GM23338 (cell line): ENCODE results near the gene AIG1. TPM values are rescaled to one million over a fixed set of nuclear protein-coding genes. Genes with fewer than 3 reads are reported as not detected.

Experiments
- ATAC-seq: fragments of 200-7000 bp; cut with Tn5 transposase; 3 replicates; pipeline ENCODE4 v1.9.1; 2020
- DNase-seq: peaks from one replicate; pipeline ENCODE4 v3.0.0-alpha.2; 2015; ENCODE audit warnings: low spot score
- H2AFZ ChIP-seq: fragments of 200-600 bp; sonication (generic); 2 replicates; pipeline ENCODE4 v1.8.0; 2016; ENCODE audit warnings: antibody characterized with exemption, mild to moderate bottlenecking, moderate library complexity
- H3F3A ChIP-seq: fragments of 200-600 bp; sonication (generic); replicated peaks from 2 replicates; pipeline ENCODE4 v1.8.0; 2017; ENCODE audit warnings: antibody characterized with exemption, mixed run types, low read depth
- H3K27ac ChIP-seq: fragments of 200-600 bp; sonication (generic); 2 replicates; pipeline ENCODE4 v1.6.1; 2016; ENCODE audit warnings: low read depth
- H3K27me3 ChIP-seq: fragments of 200-600 bp; sonication (generic); 2 replicates; pipeline ENCODE4 v1.8.0; 2016; ENCODE audit warnings: mild to moderate bottlenecking, mixed run types, moderate library complexity; ENCODE audit not compliant: insufficient read depth
- H3K36me3 ChIP-seq: fragments of 200-600 bp; sonication (generic); 2 replicates; pipeline ENCODE4 v1.8.0; 2016; ENCODE audit warnings: mild to moderate bottlenecking; ENCODE audit not compliant: insufficient read depth
- H3K4me1 ChIP-seq: fragments of 200-600 bp; sonication (generic); 2 replicates; pipeline ENCODE4 v1.8.0; 2016; ENCODE audit warnings: mild to moderate bottlenecking, moderate library complexity; ENCODE audit not compliant: insufficient read depth
- H3K4me2 ChIP-seq: fragments of 200-600 bp; sonication (generic); 2 replicates; pipeline ENCODE4 v1.7.1; 2017; ENCODE audit warnings: mixed run types
- H3K4me3 ChIP-seq: fragments of 200-600 bp; sonication (generic); 2 replicates; pipeline ENCODE4 v1.6.1; 2016; ENCODE audit warnings: mixed run types
- H3K79me2 ChIP-seq: fragments of 200-600 bp; sonication (generic); replicated peaks from 2 replicates; pipeline ENCODE4 v1.8.0; 2017; ENCODE audit warnings: mild to moderate bottlenecking; ENCODE audit not compliant: insufficient read depth
- H3K9me2 ChIP-seq: fragments of 200-600 bp; sonication (generic); 2 replicates; pipeline ENCODE4 v1.8.0; 2017; ENCODE audit not compliant: insufficient read depth
- H4K20me1 ChIP-seq: fragments of 200-600 bp; sonication (generic); replicated peaks from 2 replicates; pipeline ENCODE4 v1.8.0; 2017; ENCODE audit warnings: mild to moderate bottlenecking; ENCODE audit not compliant: insufficient read depth
- H3K27ac Mint-ChIP-seq: 2 replicates; pipeline ENCODE4 v1.8.0; 2020; ENCODE audit warnings: inconsistent platforms, mild to moderate bottlenecking, moderate library complexity, mixed read lengths
- H3K27me3 Mint-ChIP-seq: 3 replicates; pipeline ENCODE4 v1.8.0; 2022; ENCODE audit warnings: low read depth, mild to moderate bottlenecking, moderate library complexity, mixed read lengths, inconsistent platforms; ENCODE audit not compliant: insufficient read depth, poor library complexity
- H3K36me3 Mint-ChIP-seq: 3 replicates; pipeline ENCODE4 v1.8.0; 2021; ENCODE audit warnings: low read depth, mild to moderate bottlenecking, inconsistent platforms, moderate library complexity, mixed read lengths
- H3K4me1 Mint-ChIP-seq: 3 replicates; pipeline ENCODE4 v1.8.0; 2020; ENCODE audit warnings: mild to moderate bottlenecking, inconsistent platforms, mixed read lengths
- H3K4me3 Mint-ChIP-seq: 3 replicates; pipeline ENCODE4 v1.8.0; 2021; ENCODE audit warnings: moderate library complexity, mild to moderate bottlenecking, inconsistent platforms, mixed read lengths
- H3K9me3 Mint-ChIP-seq: 3 replicates; pipeline ENCODE4 v1.8.0; 2020; ENCODE audit warnings: moderate library complexity, mild to moderate bottlenecking, inconsistent platforms, mixed read lengths
- NANOG ChIP-seq: IDR thresholded peaks from 2 replicates; pipeline ENCODE4 v1.6.1; 2016; ENCODE audit warnings: antibody characterized with exemption, borderline replicate concordance
- STAT1 ChIP-seq: IDR thresholded peaks from one replicate; pipeline ENCODE4 v1.6.1; 2016; ENCODE audit warnings: antibody characterized with exemption; ENCODE audit not compliant: unreplicated experiment
- ZNF114 ChIP-seq: fragments of 250-450 bp; sonication (Bioruptor Pico); IDR thresholded peaks from 2 replicates; pipeline ENCODE4 v1.5.0; 2020; ENCODE audit warnings: mild to moderate bottlenecking, moderate library complexity
- polyA plus RNA-seq: library from polyadenylated mRNA; unstranded; fragments of >200 nt; fragmentation: Nextera tagmentation; extraction: Ambion mirVana; gene quantifications from 2 replicates; pipeline ENCODE4 v1.2.1, GENCODE V29; 2016
- total RNA-seq: library from RNA; depleted of rRNA; stranded (reverse); fragments of >200 nt; shearing (Covaris generic); gene quantifications from 2 replicates; pipeline ENCODE4 v1.2.3, GENCODE V29; 2014
- TF ChIP-seq, protein P1 (sequence below), 2 experiments: fragments of 200-600 bp in 1 of 2; sonication (generic) in 1 of 2; conservative IDR thresholded peaks; 2 replicates each; pipeline versions ENCODE4 v1.5.1 to v1.6.1; 2016 to 2017; ENCODE audit warnings: antibody characterized with exemption in 2 of 2, low read depth in 2 of 2, mild to moderate bottlenecking in 2 of 2, moderate library complexity in 1 of 2
- TF ChIP-seq, protein P2 (sequence below): fragments of 250-450 bp; sonication (Bioruptor Pico); IDR thresholded peaks from 2 replicates; pipeline ENCODE4 v1.5.0; 2020; ENCODE audit warnings: mild to moderate bottlenecking, moderate library complexity
- TF ChIP-seq, protein P3 (sequence below): IDR thresholded peaks from 2 replicates; pipeline ENCODE4 v1.6.1; 2016; ENCODE audit warnings: antibody characterized with exemption

The AIG1 gene
- total and polyA plus RNA-seq, 2 experiments from 2014 or later = 65.2 to 88.4 TPM

- TF ChIP-seq, protein P1, sequence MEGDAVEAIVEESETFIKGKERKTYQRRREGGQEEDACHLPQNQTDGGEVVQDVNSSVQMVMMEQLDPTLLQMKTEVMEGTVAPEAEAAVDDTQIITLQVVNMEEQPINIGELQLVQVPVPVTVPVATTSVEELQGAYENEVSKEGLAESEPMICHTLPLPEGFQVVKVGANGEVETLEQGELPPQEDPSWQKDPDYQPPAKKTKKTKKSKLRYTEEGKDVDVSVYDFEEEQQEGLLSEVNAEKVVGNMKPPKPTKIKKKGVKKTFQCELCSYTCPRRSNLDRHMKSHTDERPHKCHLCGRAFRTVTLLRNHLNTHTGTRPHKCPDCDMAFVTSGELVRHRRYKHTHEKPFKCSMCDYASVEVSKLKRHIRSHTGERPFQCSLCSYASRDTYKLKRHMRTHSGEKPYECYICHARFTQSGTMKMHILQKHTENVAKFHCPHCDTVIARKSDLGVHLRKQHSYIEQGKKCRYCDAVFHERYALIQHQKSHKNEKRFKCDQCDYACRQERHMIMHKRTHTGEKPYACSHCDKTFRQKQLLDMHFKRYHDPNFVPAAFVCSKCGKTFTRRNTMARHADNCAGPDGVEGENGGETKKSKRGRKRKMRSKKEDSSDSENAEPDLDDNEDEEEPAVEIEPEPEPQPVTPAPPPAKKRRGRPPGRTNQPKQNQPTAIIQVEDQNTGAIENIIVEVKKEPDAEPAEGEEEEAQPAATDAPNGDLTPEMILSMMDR (conservative IDR thresholded peaks at IDR 0.05; ENCODE audit: low read depth in 2 of 2) = no peak
- TF ChIP-seq, protein P2, sequence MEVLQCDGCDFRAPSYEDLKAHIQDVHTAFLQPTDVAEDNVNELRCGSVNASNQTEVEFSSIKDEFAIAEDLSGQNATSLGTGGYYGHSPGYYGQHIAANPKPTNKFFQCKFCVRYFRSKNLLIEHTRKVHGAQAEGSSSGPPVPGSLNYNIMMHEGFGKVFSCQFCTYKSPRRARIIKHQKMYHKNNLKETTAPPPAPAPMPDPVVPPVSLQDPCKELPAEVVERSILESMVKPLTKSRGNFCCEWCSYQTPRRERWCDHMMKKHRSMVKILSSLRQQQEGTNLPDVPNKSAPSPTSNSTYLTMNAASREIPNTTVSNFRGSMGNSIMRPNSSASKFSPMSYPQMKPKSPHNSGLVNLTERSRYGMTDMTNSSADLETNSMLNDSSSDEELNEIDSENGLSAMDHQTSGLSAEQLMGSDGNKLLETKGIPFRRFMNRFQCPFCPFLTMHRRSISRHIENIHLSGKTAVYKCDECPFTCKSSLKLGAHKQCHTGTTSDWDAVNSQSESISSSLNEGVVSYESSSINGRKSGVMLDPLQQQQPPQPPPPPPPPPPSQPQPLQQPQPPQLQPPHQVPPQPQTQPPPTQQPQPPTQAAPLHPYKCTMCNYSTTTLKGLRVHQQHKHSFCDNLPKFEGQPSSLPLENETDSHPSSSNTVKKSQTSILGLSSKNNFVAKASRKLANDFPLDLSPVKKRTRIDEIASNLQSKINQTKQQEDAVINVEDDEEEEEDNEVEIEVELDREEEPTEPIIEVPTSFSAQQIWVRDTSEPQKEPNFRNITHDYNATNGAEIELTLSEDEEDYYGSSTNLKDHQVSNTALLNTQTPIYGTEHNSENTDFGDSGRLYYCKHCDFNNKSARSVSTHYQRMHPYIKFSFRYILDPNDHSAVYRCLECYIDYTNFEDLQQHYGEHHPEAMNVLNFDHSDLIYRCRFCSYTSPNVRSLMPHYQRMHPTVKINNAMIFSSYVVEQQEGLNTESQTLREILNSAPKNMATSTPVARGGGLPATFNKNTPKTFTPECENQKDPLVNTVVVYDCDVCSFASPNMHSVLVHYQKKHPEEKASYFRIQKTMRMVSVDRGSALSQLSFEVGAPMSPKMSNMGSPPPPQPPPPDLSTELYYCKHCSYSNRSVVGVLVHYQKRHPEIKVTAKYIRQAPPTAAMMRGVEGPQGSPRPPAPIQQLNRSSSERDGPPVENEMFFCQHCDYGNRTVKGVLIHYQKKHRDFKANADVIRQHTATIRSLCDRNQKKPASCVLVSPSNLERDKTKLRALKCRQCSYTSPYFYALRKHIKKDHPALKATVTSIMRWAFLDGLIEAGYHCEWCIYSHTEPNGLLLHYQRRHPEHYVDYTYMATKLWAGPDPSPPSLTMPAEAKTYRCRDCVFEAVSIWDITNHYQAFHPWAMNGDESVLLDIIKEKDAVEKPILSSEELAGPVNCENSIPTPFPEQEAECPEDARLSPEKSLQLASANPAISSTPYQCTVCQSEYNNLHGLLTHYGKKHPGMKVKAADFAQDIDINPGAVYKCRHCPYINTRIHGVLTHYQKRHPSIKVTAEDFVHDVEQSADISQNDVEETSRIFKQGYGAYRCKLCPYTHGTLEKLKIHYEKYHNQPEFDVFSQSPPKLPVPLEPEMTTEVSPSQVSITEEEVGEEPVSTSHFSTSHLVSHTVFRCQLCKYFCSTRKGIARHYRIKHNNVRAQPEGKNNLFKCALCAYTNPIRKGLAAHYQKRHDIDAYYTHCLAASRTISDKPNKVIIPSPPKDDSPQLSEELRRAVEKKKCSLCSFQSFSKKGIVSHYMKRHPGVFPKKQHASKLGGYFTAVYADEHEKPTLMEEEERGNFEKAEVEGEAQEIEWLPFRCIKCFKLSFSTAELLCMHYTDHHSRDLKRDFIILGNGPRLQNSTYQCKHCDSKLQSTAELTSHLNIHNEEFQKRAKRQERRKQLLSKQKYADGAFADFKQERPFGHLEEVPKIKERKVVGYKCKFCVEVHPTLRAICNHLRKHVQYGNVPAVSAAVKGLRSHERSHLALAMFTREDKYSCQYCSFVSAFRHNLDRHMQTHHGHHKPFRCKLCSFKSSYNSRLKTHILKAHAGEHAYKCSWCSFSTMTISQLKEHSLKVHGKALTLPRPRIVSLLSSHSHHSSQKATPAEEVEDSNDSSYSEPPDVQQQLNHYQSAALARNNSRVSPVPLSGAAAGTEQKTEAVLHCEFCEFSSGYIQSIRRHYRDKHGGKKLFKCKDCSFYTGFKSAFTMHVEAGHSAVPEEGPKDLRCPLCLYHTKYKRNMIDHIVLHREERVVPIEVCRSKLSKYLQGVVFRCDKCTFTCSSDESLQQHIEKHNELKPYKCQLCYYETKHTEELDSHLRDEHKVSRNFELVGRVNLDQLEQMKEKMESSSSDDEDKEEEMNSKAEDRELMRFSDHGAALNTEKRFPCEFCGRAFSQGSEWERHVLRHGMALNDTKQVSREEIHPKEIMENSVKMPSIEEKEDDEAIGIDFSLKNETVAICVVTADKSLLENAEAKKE (CRISPR knock-in tag) = no peak
These were observed 39.0 kb downstream of the AIG1 start (continued) for GRCh38 chr6:143099647-143100046.

- Mint-ChIP-seq H3K4me3 (no peak overlapping the region), H3K27ac (no peak overlapping the region), H3K4me1 (peaks cover 4% of the 10 kb centered on the region; the same call in 2 of the 3 replicates), H3K27me3 (no peaks in the 10 kb centered on the region), H3K9me3 (no peaks in the 10 kb centered on the region), H3K36me3 (no peaks in the 10 kb centered on the region)
- H3K27ac ChIP-seq = no peak overlapping the region
- no peak overlapping the region for H2AFZ ChIP-seq
- no peaks in the 10 kb centered on the region; the same call in 1 of the 2 replicates for H3K79me2 ChIP-seq
- DNase-seq (no peak), ATAC-seq (no peak)
- no peaks in the 10 kb centered on the region for H3K27me3 ChIP-seq
- H3K4me2 ChIP-seq = no peak overlapping the region
- H3K4me3 ChIP-seq = no peak overlapping the region
- peaks cover 4% of the 10 kb centered on the region for H3K9me2 ChIP-seq
- no peaks in the 10 kb centered on the region for H4K20me1 ChIP-seq
- peaks cover 13% of the 10 kb centered on the region for H3K4me1 ChIP-seq
- no peaks in the 10 kb centered on the region for H3F3A ChIP-seq
- no peaks in the 10 kb centered on the region for H3K36me3 ChIP-seq
- no peak for TF ChIP-seq ZNF114 (CRISPR knock-in tag)
- TF ChIP-seq, protein P2 (CRISPR knock-in tag) = no peak
- TF ChIP-seq, protein P3, sequence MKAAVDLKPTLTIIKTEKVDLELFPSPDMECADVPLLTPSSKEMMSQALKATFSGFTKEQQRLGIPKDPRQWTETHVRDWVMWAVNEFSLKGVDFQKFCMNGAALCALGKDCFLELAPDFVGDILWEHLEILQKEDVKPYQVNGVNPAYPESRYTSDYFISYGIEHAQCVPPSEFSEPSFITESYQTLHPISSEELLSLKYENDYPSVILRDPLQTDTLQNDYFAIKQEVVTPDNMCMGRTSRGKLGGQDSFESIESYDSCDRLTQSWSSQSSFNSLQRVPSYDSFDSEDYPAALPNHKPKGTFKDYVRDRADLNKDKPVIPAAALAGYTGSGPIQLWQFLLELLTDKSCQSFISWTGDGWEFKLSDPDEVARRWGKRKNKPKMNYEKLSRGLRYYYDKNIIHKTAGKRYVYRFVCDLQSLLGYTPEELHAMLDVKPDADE = no peak
- no peak for TF ChIP-seq STAT1
- no peak for TF ChIP-seq NANOG
These were observed 39.7 kb downstream of the AIG1 start for GRCh38 chr6:143100429-143100828.
